ENCODE data around the gene LSM2.
A peak's percentile ranks its signal among the peaks of the same experiment; 100 is the strongest.
"Not testable (repeated sequence)": the region's sequence is repeated elsewhere in the genome, so short reads cannot be mapped to it uniquely, and the experiment has no call there.

The LSM2 gene

GRCh38 chr6:31827286-31828079 is 20.7 kb upstream of the LSM2 start, which contains the start of gene HSPA1B:
HSPA1B (plus strand) TSS chr6:31827738; CDS start chr6:31827951, 213 bp downstream.
- peak within 1 kb of the TSS; percentile 100 for H3K27ac ChIP-seq (ENCODE audit: low read depth, low read length)
- H3K4me3 ChIP-seq (ENCODE audit: low read depth in 1 of 5, low read length in 5 of 5), result peak within 1 kb of the TSS; percentile 72 to 87 (median 79)
- peaks cover 0 to 6% (median 0%) of the 10 kb centered on the region in 5 donors for H3K27me3 ChIP-seq (ENCODE audit: control insufficient read depth in 5 of 5, insufficient read depth in 4 of 5, low read length in 5 of 5)
- peaks cover 20 to 48% (median 37%) of the 10 kb centered on the region in 5 donors for H3K4me1 ChIP-seq (ENCODE audit: control insufficient read depth in 5 of 5, insufficient read depth in 5 of 5, low read length in 5 of 5)
- H3K36me3 ChIP-seq (ENCODE audit: control insufficient read depth in 5 of 5, insufficient read depth in 5 of 5, low read length in 5 of 5), result no peaks in the 10 kb centered on the region
- H3K9me3 ChIP-seq (ENCODE audit: control insufficient read depth in 5 of 5, low read length in 5 of 5), result no peaks in the 10 kb centered on the region
- H3K9ac ChIP-seq (ENCODE audit: low read length in 5 of 5), result peak within 1 kb of the TSS; percentile 75 to 100 (median 89)

- H3K4me3 ChIP-seq (ENCODE audit: low read depth in 1 of 5, low read length in 5 of 5), result peak overlapping the region; percentile 72 to 87 (median 79)
- H3K27ac ChIP-seq (ENCODE audit: low read depth, low read length), result peak overlapping the region; percentile 100
- H3K4me1 ChIP-seq (ENCODE audit: control insufficient read depth in 5 of 5, insufficient read depth in 5 of 5, low read length in 5 of 5), result peaks cover 20 to 49% (median 40%) of the 10 kb centered on the region in 5 donors
- H3K9ac ChIP-seq (ENCODE audit: low read length in 5 of 5), result peak overlapping the region; percentile 75 to 100 (median 83)
- H3K9me3 ChIP-seq (ENCODE audit: control insufficient read depth in 5 of 5, low read length in 5 of 5), result no peaks in the 10 kb centered on the region
- H3K27me3 ChIP-seq (ENCODE audit: control insufficient read depth in 5 of 5, insufficient read depth in 4 of 5, low read length in 5 of 5), result peaks cover 0 to 6% (median 0%) of the 10 kb centered on the region in 5 donors
- H3K36me3 ChIP-seq (ENCODE audit: control insufficient read depth in 5 of 5, insufficient read depth in 5 of 5, low read length in 5 of 5), result no peaks in the 10 kb centered on the region
Measured at GRCh38 chr6:31826793-31827285, 20.1 kb upstream of the LSM2 start.

GRCh38 chr6:31825553-31825952 is 18.8 kb upstream of the LSM2 start:
- Histone ChIP-seq H3K4me1 (ENCODE audit: control insufficient read depth in 5 of 5, insufficient read depth in 5 of 5, low read length in 5 of 5) (peaks cover 16 to 45% (median 38%) of the 10 kb centered on the region in 5 donors), H3K9ac (ENCODE audit: low read length in 5 of 5) (peak overlapping the region in 2 of 5 donors; percentile 16 to 35), H3K27me3 (ENCODE audit: control insufficient read depth in 5 of 5, insufficient read depth in 4 of 5, low read length in 5 of 5) (peaks cover 0 to 6% (median 0%) of the 10 kb centered on the region in 5 donors), H3K4me3 (ENCODE audit: low read depth in 1 of 5, low read length in 5 of 5) (no peak overlapping the region), H3K36me3 (ENCODE audit: control insufficient read depth in 5 of 5, insufficient read depth in 5 of 5, low read length in 5 of 5) (no peaks in the 10 kb centered on the region), H3K27ac (ENCODE audit: low read depth, low read length) (peak overlapping the region; percentile 100), H3K9me3 (ENCODE audit: control insufficient read depth in 5 of 5, low read length in 5 of 5) (no peaks in the 10 kb centered on the region)

GRCh38 chr6:31823592-31824196 is 16.9 kb upstream of the LSM2 start:
- not testable (repeated sequence) for H3K27me3 ChIP-seq (ENCODE audit: control insufficient read depth in 5 of 5, insufficient read depth in 4 of 5, low read length in 5 of 5); H3K9me3 ChIP-seq (ENCODE audit: control insufficient read depth in 5 of 5, low read length in 5 of 5); H3K4me3 ChIP-seq (ENCODE audit: low read depth in 1 of 5, low read length in 5 of 5); H3K36me3 ChIP-seq (ENCODE audit: control insufficient read depth in 5 of 5, insufficient read depth in 5 of 5, low read length in 5 of 5)
- H3K9ac ChIP-seq (ENCODE audit: low read length in 5 of 5), result peak overlapping the region in 2 of 5 donors; percentile 77 to 97
- H3K4me1 ChIP-seq (ENCODE audit: control insufficient read depth in 5 of 5, insufficient read depth in 5 of 5, low read length in 5 of 5), result peaks cover 14 to 54% (median 47%) of the 10 kb centered on the region in 5 donors
- H3K27ac ChIP-seq (ENCODE audit: low read depth, low read length), result peak overlapping the region; percentile 100

- H3K27me3 ChIP-seq (ENCODE audit: control insufficient read depth in 5 of 5, insufficient read depth in 4 of 5, low read length in 5 of 5), result peaks cover 0 to 4% (median 0%) of the 10 kb centered on the region in 5 donors
- H3K4me1 ChIP-seq (ENCODE audit: control insufficient read depth in 5 of 5, insufficient read depth in 5 of 5, low read length in 5 of 5), result peaks cover 14 to 69% (median 60%) of the 10 kb centered on the region in 5 donors
Measured at GRCh38 chr6:31822036-31822821, 15.5 kb upstream of the LSM2 start.

GRCh38 chr6:31821301-31822035 is 14.7 kb upstream of the LSM2 start:
- Histone ChIP-seq H3K4me1 (ENCODE audit: control insufficient read depth in 5 of 5, insufficient read depth in 5 of 5, low read length in 5 of 5) (peaks cover 9 to 65% (median 54%) of the 10 kb centered on the region in 5 donors), H3K4me3 (ENCODE audit: low read depth in 1 of 5, low read length in 5 of 5) (peak overlapping the region; percentile 57 to 79 (median 75)), H3K36me3 (ENCODE audit: control insufficient read depth in 5 of 5, insufficient read depth in 5 of 5, low read length in 5 of 5) (no peaks in the 10 kb centered on the region), H3K27ac (ENCODE audit: low read depth, low read length) (peak overlapping the region; percentile 100), H3K9ac (ENCODE audit: low read length in 5 of 5) (peak overlapping the region; percentile 36 to 95 (median 79)), H3K9me3 (ENCODE audit: control insufficient read depth in 5 of 5, low read length in 5 of 5) (no peaks in the 10 kb centered on the region), H3K27me3 (ENCODE audit: control insufficient read depth in 5 of 5, insufficient read depth in 4 of 5, low read length in 5 of 5) (no peaks in the 10 kb centered on the region)

More at GRCh38 chr6:31822036-31822821, 15.5 kb upstream of the LSM2 start:
- H3K9me3 ChIP-seq (ENCODE audit: control insufficient read depth in 5 of 5, low read length in 5 of 5), result no peaks in the 10 kb centered on the region
- peak overlapping the region; percentile 77 to 97 (median 92) for H3K9ac ChIP-seq (ENCODE audit: low read length in 5 of 5)
- peak overlapping the region; percentile 58 to 84 (median 79) for H3K4me3 ChIP-seq (ENCODE audit: low read depth in 1 of 5, low read length in 5 of 5)
- no peaks in the 10 kb centered on the region for H3K36me3 ChIP-seq (ENCODE audit: control insufficient read depth in 5 of 5, insufficient read depth in 5 of 5, low read length in 5 of 5)
- peak overlapping the region; percentile 100 for H3K27ac ChIP-seq (ENCODE audit: low read depth, low read length)

GRCh38 chr6:31820399-31820798 is 13.6 kb upstream of the LSM2 start:
- H3K9ac ChIP-seq (ENCODE audit: low read length in 5 of 5), result peak overlapping the region in 1 of 5 donors; percentile 66
- peak overlapping the region; percentile 100 for H3K27ac ChIP-seq (ENCODE audit: low read depth, low read length)

GRCh38 chr6:31819871-31820299 is 13.1 kb upstream of the LSM2 start:
- Histone ChIP-seq H3K27me3 (ENCODE audit: control insufficient read depth in 5 of 5, insufficient read depth in 4 of 5, low read length in 5 of 5) (no peaks in the 10 kb centered on the region), H3K4me1 (ENCODE audit: control insufficient read depth in 5 of 5, insufficient read depth in 5 of 5, low read length in 5 of 5) (peaks cover 8 to 55% (median 50%) of the 10 kb centered on the region in 5 donors), H3K27ac (ENCODE audit: low read depth, low read length) (peak overlapping the region; percentile 100), H3K9me3 (ENCODE audit: control insufficient read depth in 5 of 5, low read length in 5 of 5) (no peaks in the 10 kb centered on the region), H3K36me3 (ENCODE audit: control insufficient read depth in 5 of 5, insufficient read depth in 5 of 5, low read length in 5 of 5) (no peaks in the 10 kb centered on the region), H3K9ac (ENCODE audit: low read length in 5 of 5) (peak overlapping the region in 2 of 5 donors; percentile 28 to 57), H3K4me3 (ENCODE audit: low read depth in 1 of 5, low read length in 5 of 5) (peak overlapping the region in 1 of 5 donors; percentile 49)

More at GRCh38 chr6:31820399-31820798, 13.6 kb upstream of the LSM2 start:
- H3K36me3 ChIP-seq (ENCODE audit: control insufficient read depth in 5 of 5, insufficient read depth in 5 of 5, low read length in 5 of 5); H3K27me3 ChIP-seq (ENCODE audit: control insufficient read depth in 5 of 5, insufficient read depth in 4 of 5, low read length in 5 of 5); H3K9me3 ChIP-seq (ENCODE audit: control insufficient read depth in 5 of 5, low read length in 5 of 5); H3K4me3 ChIP-seq (ENCODE audit: low read depth in 1 of 5, low read length in 5 of 5): not testable (repeated sequence)
- H3K4me1 ChIP-seq (ENCODE audit: control insufficient read depth in 5 of 5, insufficient read depth in 5 of 5, low read length in 5 of 5), result peaks cover 9 to 57% (median 50%) of the 10 kb centered on the region in 5 donors
